ENCODE measurements around the gene AATK.

DNA sequence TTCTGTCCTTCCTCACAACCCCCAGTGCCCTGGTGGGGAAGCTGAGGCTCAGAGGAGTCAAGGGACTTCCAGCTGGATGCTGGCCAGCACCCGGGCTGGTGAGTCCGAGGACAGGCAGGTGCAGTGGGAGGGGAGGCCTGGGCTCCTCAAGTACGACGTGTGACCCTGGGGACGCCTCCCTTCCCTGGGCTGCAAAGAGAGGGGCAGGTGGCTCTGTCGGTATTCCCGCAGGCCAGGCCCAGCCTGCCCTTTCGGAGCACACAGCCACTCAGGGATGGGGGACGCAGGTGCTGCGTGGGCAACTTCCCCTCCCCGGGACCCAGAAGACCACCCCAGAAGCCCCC, 33.9 kb downstream of the AATK start:
- TF ChIP-seq, protein P1, sequence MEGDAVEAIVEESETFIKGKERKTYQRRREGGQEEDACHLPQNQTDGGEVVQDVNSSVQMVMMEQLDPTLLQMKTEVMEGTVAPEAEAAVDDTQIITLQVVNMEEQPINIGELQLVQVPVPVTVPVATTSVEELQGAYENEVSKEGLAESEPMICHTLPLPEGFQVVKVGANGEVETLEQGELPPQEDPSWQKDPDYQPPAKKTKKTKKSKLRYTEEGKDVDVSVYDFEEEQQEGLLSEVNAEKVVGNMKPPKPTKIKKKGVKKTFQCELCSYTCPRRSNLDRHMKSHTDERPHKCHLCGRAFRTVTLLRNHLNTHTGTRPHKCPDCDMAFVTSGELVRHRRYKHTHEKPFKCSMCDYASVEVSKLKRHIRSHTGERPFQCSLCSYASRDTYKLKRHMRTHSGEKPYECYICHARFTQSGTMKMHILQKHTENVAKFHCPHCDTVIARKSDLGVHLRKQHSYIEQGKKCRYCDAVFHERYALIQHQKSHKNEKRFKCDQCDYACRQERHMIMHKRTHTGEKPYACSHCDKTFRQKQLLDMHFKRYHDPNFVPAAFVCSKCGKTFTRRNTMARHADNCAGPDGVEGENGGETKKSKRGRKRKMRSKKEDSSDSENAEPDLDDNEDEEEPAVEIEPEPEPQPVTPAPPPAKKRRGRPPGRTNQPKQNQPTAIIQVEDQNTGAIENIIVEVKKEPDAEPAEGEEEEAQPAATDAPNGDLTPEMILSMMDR (IDR thresholded peaks at IDR 0.05), result no peak
- no peak for TF ChIP-seq POLR2A (IDR thresholded peaks at IDR 0.05)
